Brain microvascular endothelial cell (primary cell): ENCODE results near the gene TPRN.

Experiments used
- DNase-seq: peaks from one replicate; pipeline ENCODE4 v3.0.0-alpha.2; 2020
- H3K27ac ChIP-seq: fragments of 250-450 bp; sonication (Bioruptor Pico); 2 replicates; pipeline ENCODE4 v1.5.1; 2020; ENCODE audit warnings: mild to moderate bottlenecking, moderate library complexity
- H3K27me3 ChIP-seq: fragments of 250-450 bp; sonication (Bioruptor Pico); replicated peaks from 2 replicates; pipeline ENCODE4 v1.5.1; 2020; ENCODE audit warnings: mild to moderate bottlenecking
- H3K36me3 ChIP-seq: fragments of 250-450 bp; sonication (Bioruptor Pico); replicated peaks from 2 replicates; pipeline ENCODE4 v1.5.1; 2020; ENCODE audit warnings: mild to moderate bottlenecking
- H3K4me3 ChIP-seq: 2 replicates; pipeline ENCODE4 v1.5.1; 2011; ENCODE audit warnings: low read depth, mild to moderate bottlenecking, control low read depth, low read length, moderate library complexity
- in situ Hi-C: cut with HindIII; loops from 2 replicates; pipeline ENCODE4 v1.10.0; 2017; ENCODE audit warnings: low sequenced_read_pairs, low pct_ligation_motif_present
- TF ChIP-seq, protein P1 (sequence below): IDR thresholded peaks from 2 replicates; pipeline ENCODE4 v1.5.1; 2011; ENCODE audit warnings: low read depth, mild to moderate bottlenecking, moderate library complexity, low read length, control low read depth, inconsistent platforms; ENCODE audit errors: missing control alignments

Gene TPRN

GRCh38 chr9:137167277-137167746 is 33.2 kb downstream of the TPRN start:
- no peak overlapping the region for H3K4me3 ChIP-seq
- peaks cover 88% of the 10 kb centered on the region for H3K27me3 ChIP-seq
- TF ChIP-seq, protein P1, sequence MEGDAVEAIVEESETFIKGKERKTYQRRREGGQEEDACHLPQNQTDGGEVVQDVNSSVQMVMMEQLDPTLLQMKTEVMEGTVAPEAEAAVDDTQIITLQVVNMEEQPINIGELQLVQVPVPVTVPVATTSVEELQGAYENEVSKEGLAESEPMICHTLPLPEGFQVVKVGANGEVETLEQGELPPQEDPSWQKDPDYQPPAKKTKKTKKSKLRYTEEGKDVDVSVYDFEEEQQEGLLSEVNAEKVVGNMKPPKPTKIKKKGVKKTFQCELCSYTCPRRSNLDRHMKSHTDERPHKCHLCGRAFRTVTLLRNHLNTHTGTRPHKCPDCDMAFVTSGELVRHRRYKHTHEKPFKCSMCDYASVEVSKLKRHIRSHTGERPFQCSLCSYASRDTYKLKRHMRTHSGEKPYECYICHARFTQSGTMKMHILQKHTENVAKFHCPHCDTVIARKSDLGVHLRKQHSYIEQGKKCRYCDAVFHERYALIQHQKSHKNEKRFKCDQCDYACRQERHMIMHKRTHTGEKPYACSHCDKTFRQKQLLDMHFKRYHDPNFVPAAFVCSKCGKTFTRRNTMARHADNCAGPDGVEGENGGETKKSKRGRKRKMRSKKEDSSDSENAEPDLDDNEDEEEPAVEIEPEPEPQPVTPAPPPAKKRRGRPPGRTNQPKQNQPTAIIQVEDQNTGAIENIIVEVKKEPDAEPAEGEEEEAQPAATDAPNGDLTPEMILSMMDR = no peak

DNA sequence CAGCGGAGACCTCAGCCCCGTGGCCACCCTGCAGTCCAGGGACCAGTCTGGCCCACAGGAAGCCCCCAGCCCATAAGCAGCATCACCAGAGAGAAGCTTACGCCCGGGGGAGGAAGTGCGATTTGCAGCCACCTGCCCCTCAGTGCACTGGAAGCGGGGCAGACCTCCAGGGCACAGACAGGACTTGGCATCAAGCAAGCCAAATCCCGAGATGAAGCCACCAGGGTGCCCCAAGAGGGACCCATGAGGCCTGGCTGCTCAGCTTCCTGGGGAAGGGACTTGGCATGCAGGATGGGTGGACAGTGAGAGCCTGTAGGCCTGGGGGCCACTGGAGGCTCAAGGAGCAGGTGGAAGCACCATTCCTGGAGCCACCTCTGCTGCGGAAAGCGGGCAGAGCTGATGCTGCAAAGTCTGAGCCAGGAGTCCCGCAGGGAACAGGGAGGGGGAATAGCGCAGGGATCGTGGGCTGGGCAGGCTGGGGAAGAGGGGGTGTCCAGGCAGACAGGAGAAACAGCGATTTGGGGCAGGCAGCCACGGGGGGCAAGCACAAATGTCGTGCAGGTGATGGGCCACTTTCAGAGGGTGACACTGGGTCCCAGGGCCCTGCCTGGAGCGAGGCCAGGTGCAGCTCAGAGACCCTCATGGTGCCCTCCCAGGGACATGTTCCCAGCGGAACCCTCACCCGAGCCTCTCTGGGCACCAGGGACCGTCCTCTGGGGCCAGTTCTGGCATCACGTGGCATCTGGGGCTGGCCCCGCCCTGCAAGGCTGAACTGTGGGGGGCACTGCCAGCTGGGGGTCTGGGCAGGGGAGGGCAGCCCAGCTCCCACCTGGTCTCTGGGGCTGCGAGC is 33.9 kb downstream of the TPRN start:
- Histone ChIP-seq H3K4me3 (no peak overlapping the region), H3K36me3 (no peaks in the 10 kb centered on the region), H3K27me3 (peaks cover 91% of the 10 kb centered on the region), H3K27ac (no peak overlapping the region)
- no peak for DNase-seq
- TF ChIP-seq, protein P1 = no peak
- in situ Hi-C loops = no loop called here

More at GRCh38 chr9:137167277-137167746, 33.2 kb downstream of the TPRN start:
- H3K36me3 ChIP-seq = no peaks in the 10 kb centered on the region
- in situ Hi-C loops = no loop called here
- no peak for DNase-seq
- H3K27ac ChIP-seq = no peak overlapping the region

DNA sequence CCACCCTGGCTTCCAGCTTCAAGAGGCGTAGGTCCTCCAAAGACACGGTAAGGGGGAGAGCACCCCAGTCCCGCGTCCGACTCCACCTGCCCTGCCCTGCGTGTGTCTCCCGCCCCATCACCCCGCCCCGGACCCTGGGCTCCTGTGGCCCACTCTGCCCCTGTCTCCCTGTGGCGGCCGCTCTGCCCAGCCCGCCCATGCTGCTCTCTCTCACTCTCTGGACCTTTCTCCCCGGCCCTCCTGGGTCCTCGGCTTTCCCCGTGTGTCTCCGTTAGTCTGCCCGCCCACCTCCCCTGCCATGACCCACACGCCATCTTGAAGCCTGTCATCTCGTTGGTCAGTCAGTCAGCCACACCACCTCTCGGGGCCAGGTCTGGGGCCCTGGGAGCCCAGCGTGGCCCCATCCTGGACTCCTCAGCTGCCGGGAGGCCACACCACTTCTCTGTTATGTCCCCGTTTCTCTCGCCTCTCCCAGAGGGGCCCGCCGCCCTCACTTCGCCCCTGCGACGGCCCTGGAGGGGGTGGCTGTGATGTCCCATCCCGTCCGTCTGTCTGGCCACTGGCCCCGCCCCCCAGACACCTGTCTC is 35.2 kb downstream of the TPRN start:
- TF ChIP-seq, protein P1 = no peak
- Histone ChIP-seq H3K27ac (no peak overlapping the region), H3K36me3 (no peaks in the 10 kb centered on the region), H3K4me3 (no peak overlapping the region), H3K27me3 (peaks cover 87% of the 10 kb centered on the region)
- DNase-seq = no peak
- in situ Hi-C loops = no loop called here

GRCh38 chr9:137164370-137165249 is 35.9 kb downstream of the TPRN start:
- Histone ChIP-seq H3K4me3 (no peak overlapping the region), H3K36me3 (no peaks in the 10 kb centered on the region), H3K27ac (no peak overlapping the region), H3K27me3 (peaks cover 84% of the 10 kb centered on the region)
- in situ Hi-C loops = no loop called here
- DNase-seq = no peak
- TF ChIP-seq, protein P1 = no peak

DNA sequence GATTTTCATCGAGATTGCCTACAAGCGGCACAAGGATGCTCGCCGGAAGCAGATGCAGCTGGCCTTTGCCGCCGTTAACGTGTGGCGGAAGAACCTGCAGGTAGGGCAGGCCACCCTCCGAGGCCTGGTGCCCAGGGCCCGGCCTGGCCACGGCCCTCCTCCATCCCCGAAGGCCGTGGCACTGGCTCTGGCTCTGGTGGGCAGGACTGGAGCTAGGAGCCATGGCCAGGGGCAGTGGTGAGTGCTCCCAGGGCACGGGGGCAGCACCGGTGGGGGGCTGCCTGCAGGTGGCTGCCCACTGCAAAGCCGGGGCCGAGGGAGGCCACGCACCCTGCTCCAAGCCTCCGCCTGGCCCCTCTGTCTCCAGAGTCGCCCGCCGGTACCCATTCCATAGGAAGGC is 36.7 kb downstream of the TPRN start:
- in situ Hi-C loops = no loop called here
- H3K36me3 ChIP-seq = no peaks in the 10 kb centered on the region
- no peak for DNase-seq
- TF ChIP-seq, protein P1 = no peak
- H3K4me3 ChIP-seq = no peak overlapping the region
- peaks cover 79% of the 10 kb centered on the region for H3K27me3 ChIP-seq
- H3K27ac ChIP-seq = no peak overlapping the region
